Keratinocyte (primary cell): Measurements from ENCODE around the gene ZNF554. TPM values are rescaled to one million over a fixed set of nuclear protein-coding genes. Genes with fewer than 3 reads are reported as not detected.

Experiments used
- DNase-seq: peaks from one replicate; pipeline ENCODE4 v3.0.0-alpha.2; 2011; ENCODE audit warnings: low read depth, missing footprints, low spot score
- FAIRE-seq: peaks from 2 replicates; lab custom pipeline; 2011; peaks lifted over from hg19 to GRCh38; lab: Jason Lieb, UNC
- H2AFZ ChIP-seq: 2 replicates; pipeline ENCODE4 v1.6.0; 2012; ENCODE audit warnings: low read length, control low read depth, inconsistent platforms; ENCODE audit not compliant: control insufficient read depth
- H3K27ac ChIP-seq: 2 replicates; pipeline ENCODE4 v1.5.1; 2011; ENCODE audit warnings: low read length; ENCODE audit not compliant: control insufficient read depth, insufficient read depth
- H3K27me3 ChIP-seq: 3 replicates; pipeline ENCODE4 v1.6.0; 2011; ENCODE audit warnings: low read length; ENCODE audit not compliant: control insufficient read depth, insufficient read depth; ENCODE audit errors: extremely low read depth
- H3K36me3 ChIP-seq, 2 experiments: 2 replicates in 1 of 2; 3 replicates in 1 of 2; pipeline ENCODE4 v1.5.1; 2011; ENCODE audit warnings: low read length in 2 of 2, mild to moderate bottlenecking in 1 of 2; ENCODE audit not compliant: control insufficient read depth in 2 of 2, insufficient read depth in 2 of 2; ENCODE audit errors: extremely low read depth in 1 of 2
- H3K4me1 ChIP-seq: 3 replicates; pipeline ENCODE4 v1.5.1; 2011; ENCODE audit warnings: low read length; ENCODE audit not compliant: control insufficient read depth, insufficient read depth; ENCODE audit errors: extremely low read depth
- H3K4me2 ChIP-seq: 3 replicates; pipeline ENCODE4 v1.6.0; 2011; ENCODE audit warnings: low read depth, low read length; ENCODE audit not compliant: control insufficient read depth, insufficient read depth; ENCODE audit errors: extremely low read depth
- H3K4me3 ChIP-seq, 3 experiments: fragments of 200-600 bp in 1 of 3; sonication (generic) in 1 of 3; 2 replicates in 2 of 3; 3 replicates in 1 of 3; pipeline ENCODE4 v1.5.1; 2011 to 2016; ENCODE audit warnings: low read length in 3 of 3, mild to moderate bottlenecking in 3 of 3, control low read depth in 2 of 3, inconsistent platforms in 1 of 3, low read depth in 1 of 3, mixed read lengths in 1 of 3, mixed run types in 1 of 3, moderate library complexity in 1 of 3; ENCODE audit not compliant: control insufficient read depth in 2 of 3, insufficient read depth in 2 of 3; ENCODE audit errors: extremely low read depth in 1 of 3
- H3K79me2 ChIP-seq: 2 replicates; pipeline ENCODE4 v1.6.0; 2012; ENCODE audit warnings: low read length; ENCODE audit not compliant: control insufficient read depth, insufficient read depth
- H3K9ac ChIP-seq: 3 replicates; pipeline ENCODE4 v1.6.0; 2011; ENCODE audit warnings: low read length; ENCODE audit not compliant: control insufficient read depth, insufficient read depth; ENCODE audit errors: extremely low read depth
- H3K9me1 ChIP-seq: 3 replicates; pipeline ENCODE4 v1.6.0; 2011; ENCODE audit warnings: low read length; ENCODE audit not compliant: control insufficient read depth, insufficient read depth; ENCODE audit errors: extremely low read depth
- H3K9me3 ChIP-seq: 2 replicates; pipeline ENCODE4 v1.5.1; 2012; ENCODE audit warnings: low read depth, low read length; ENCODE audit not compliant: control insufficient read depth
- H4K20me1 ChIP-seq: 3 replicates; pipeline ENCODE4 v1.6.0; 2011; ENCODE audit warnings: low read length; ENCODE audit not compliant: control insufficient read depth, insufficient read depth; ENCODE audit errors: extremely low read depth
- CTCF ChIP-seq, 3 experiments: IDR thresholded peaks in 1 of 3; conservative IDR thresholded peaks in 1 of 3; optimal IDR thresholded peaks in 1 of 3; 2 replicates in 2 of 3; 3 replicates in 1 of 3; pipeline versions ENCODE3 to v1.5.1; 2011; ENCODE audit warnings: low read length in 3 of 3, mild to moderate bottlenecking in 3 of 3, moderate library complexity in 2 of 3, control low read depth in 1 of 3, inconsistent platforms in 1 of 3; ENCODE audit not compliant: insufficient read depth in 2 of 3; ENCODE audit errors: extremely low read depth in 1 of 3
- EZH2 ChIP-seq: IDR thresholded peaks from one replicate; pipeline ENCODE4 v1.6.1; 2012; ENCODE audit warnings: inconsistent platforms, mild to moderate bottlenecking, low read length, moderate library complexity
- dilution Hi-C: fragments of 300-500 bp; cut with MboI; formaldehyde crosslinking; loops from one replicate; pipeline ENCODE4 v1.7.0; 2020; ENCODE audit warnings: low sequenced_read_pairs; ENCODE audit not compliant: extremely low pct_ligation_motif_present
- polyA plus RNA-seq, 5 experiments: library from polyadenylated mRNA; depleted of rRNA in 3 of 5; stranded (reverse) in 3 of 5; stranded (forward) in 1 of 5; unstranded in 1 of 5; fragments of >200 nt; gene quantifications; 1 replicate in 1 of 5; 2 replicates in 3 of 5; 3 replicates in 1 of 5; pipeline versions ENCODE4 v1.2.1 to v1.2.3, GENCODE V29; 2011 to 2012; ENCODE audit warnings: missing spikeins in 2 of 5, low read depth in 1 of 5, low replicate concordance in 1 of 5

Gene ZNF554
- polyA plus RNA-seq, 1 donor (not counting 4 experiments of a cell fraction or from before 2014, with no cell fraction given): 2.7 TPM

DNA sequence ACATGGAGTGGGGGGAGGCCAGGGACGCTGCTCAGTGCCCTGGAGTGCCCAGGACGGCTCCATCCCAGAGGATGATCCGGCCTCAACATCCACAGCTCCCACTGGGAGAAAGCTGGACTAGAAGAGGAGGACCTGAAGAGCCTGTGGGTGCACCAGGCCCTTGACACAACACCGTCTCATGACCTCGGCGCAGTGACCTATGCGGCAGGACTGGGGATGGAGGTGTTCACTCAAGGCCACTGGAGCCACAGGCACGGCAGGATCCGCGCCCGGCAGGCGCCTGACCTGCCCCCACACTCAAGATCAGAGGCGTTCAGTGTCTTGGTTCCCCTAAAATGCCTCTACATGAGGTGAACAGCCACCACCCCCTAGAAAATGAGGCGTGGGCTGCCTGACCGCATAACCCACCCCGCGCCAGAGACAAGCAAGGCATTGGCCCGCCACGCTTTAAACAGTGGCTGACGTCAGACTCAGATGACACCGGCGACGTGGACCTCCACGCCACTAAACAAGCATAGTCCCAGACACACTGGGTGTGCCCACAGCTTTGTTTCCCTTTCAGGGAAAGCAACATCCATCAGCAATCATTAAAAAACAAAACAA, 44.6 kb upstream of the ZNF554 start:
- H3K9ac ChIP-seq: no peak overlapping the region
- no peaks in the 10 kb centered on the region for H3K9me1 ChIP-seq
- peaks cover 88% of the 10 kb centered on the region for H3K79me2 ChIP-seq
- FAIRE-seq: no peak
- DNase-seq: no peak
- H3K4me2 ChIP-seq: no peak overlapping the region
- no peak overlapping the region for H2AFZ ChIP-seq
- no peak overlapping the region for H3K27ac ChIP-seq
- dilution Hi-C loops: no loop called here
- peaks cover 40% of the 10 kb centered on the region for H4K20me1 ChIP-seq
- H3K36me3 ChIP-seq: peaks cover 13 to 19% of the 10 kb centered on the region in 2 experiments
- no peaks in the 10 kb centered on the region for H3K27me3 ChIP-seq
- H3K4me1 ChIP-seq: no peaks in the 10 kb centered on the region
- TF ChIP-seq EZH2 (no peak), CTCF (optimal IDR thresholded peaks at IDR 0.05 in 1 of 3, IDR thresholded peaks at IDR 0.05 in 1 of 3, conservative IDR thresholded peaks at IDR 0.05 in 1 of 3; ENCODE audit: extremely low read depth in 1 of 3, insufficient read depth in 2 of 3, low read length in 3 of 3) (no peak)
- H3K9me3 ChIP-seq: no peaks in the 10 kb centered on the region
- H3K4me3 ChIP-seq: no peak overlapping the region

- Histone ChIP-seq H2AFZ (no peak overlapping the region), H3K4me2 (no peak overlapping the region), H3K27me3 (no peaks in the 10 kb centered on the region), H3K4me3 (no peak overlapping the region), H3K27ac (no peak overlapping the region), H3K36me3 (peaks cover 11 to 26% of the 10 kb centered on the region in 2 experiments), H3K9ac (no peak overlapping the region), H3K79me2 (peaks cover 88% of the 10 kb centered on the region), H3K9me1 (no peaks in the 10 kb centered on the region), H3K9me3 (no peaks in the 10 kb centered on the region), H3K4me1 (no peaks in the 10 kb centered on the region), H4K20me1 (peaks cover 36% of the 10 kb centered on the region)
- TF ChIP-seq CTCF (optimal IDR thresholded peaks at IDR 0.05 in 1 of 3, IDR thresholded peaks at IDR 0.05 in 1 of 3, conservative IDR thresholded peaks at IDR 0.05 in 1 of 3; ENCODE audit: extremely low read depth in 1 of 3, insufficient read depth in 2 of 3, low read length in 3 of 3) (no peak), EZH2 (no peak)
- FAIRE-seq (no peak), DNase-seq (no peak)
- dilution Hi-C loops: no loop called here
Observed at GRCh38 chr19:2775556-2776430, 43.9 kb upstream of the ZNF554 start.
